ENCODE measurements around the gene LMAN1L. TPM values are rescaled to one million over a fixed set of nuclear protein-coding genes. Genes with fewer than 3 reads are reported as not detected.

The LMAN1L gene
- total and polyA plus RNA-seq, 2 experiments from 2014 or later: not detected

- Histone ChIP-seq H3F3A (ENCODE audit: insufficient read depth) (peaks cover 6% of the 10 kb centered on the region; the same call in 1 of the 2 replicates), H3K79me2 (ENCODE audit: insufficient read depth) (no peaks in the 10 kb centered on the region), H3K27ac (no peak overlapping the region), H3K36me3 (ENCODE audit: low read depth) (no peaks in the 10 kb centered on the region), H3K4me2 (ENCODE audit: unreplicated experiment) (no peak overlapping the region), H4K20me1 (ENCODE audit: insufficient read depth) (no peaks in the 10 kb centered on the region), H3K4me3 (no peak overlapping the region), H3K9ac (no peak overlapping the region), H3K4me1 (ENCODE audit: insufficient read depth) (peaks cover 7% of the 10 kb centered on the region; the same call in 1 of the 2 replicates), H2AFZ (no peak overlapping the region), H3K9me2 (ENCODE audit: insufficient read depth) (no peaks in the 10 kb centered on the region), H3K9me3 (ENCODE audit: low read depth) (no peaks in the 10 kb centered on the region), H3K27me3 (replicated peaks; ENCODE audit: insufficient read depth) (no peaks in the 10 kb centered on the region)
- DNase-seq: no peak
- in situ Hi-C loops (cut with MboI): no loop called here
- TF ChIP-seq EZH2 (IDR thresholded peaks at IDR 0.05; ENCODE audit: insufficient read depth, poor library complexity, severe bottlenecking) (no peak), EZH2phosphoT487 (IDR thresholded peaks at IDR 0.05; ENCODE audit: insufficient read depth, low read depth) (no peak)
- WGBS, 2 experiments (ENCODE audit: low coverage in 1 of 2, low lambda C conversion rate in 2 of 2, missing lambda C conversion rate in 2 of 2): 85 to 92% methylated on average over 9 of the region's 9 CpGs
Measured at GRCh38 chr15:74840851-74841775, 28.5 kb downstream of the LMAN1L start.

- Histone ChIP-seq H3K9ac (peak overlapping the region; percentile 90), H3K27ac (no peak overlapping the region), H3K4me3 (peak overlapping the region; percentile 92), H3K9me2 (ENCODE audit: insufficient read depth) (no peaks in the 10 kb centered on the region), H3K9me3 (ENCODE audit: low read depth) (no peaks in the 10 kb centered on the region), H3K79me2 (ENCODE audit: insufficient read depth) (no peaks in the 10 kb centered on the region), H2AFZ (0 out of 2 replicates have a peak overlapping the region, but pooled peaks have one; percentile 96), H3K36me3 (ENCODE audit: low read depth) (no peaks in the 10 kb centered on the region), H3F3A (ENCODE audit: insufficient read depth) (peaks cover 6% of the 10 kb centered on the region; the same call in 1 of the 2 replicates), H3K4me1 (ENCODE audit: insufficient read depth) (peaks cover 7% of the 10 kb centered on the region; the same call in 1 of the 2 replicates), H3K4me2 (ENCODE audit: unreplicated experiment) (peak overlapping the region; percentile 83), H4K20me1 (ENCODE audit: insufficient read depth) (no peaks in the 10 kb centered on the region), H3K27me3 (replicated peaks; ENCODE audit: insufficient read depth) (no peaks in the 10 kb centered on the region)
- DNase-seq: no peak
- TF ChIP-seq EZH2phosphoT487 (IDR thresholded peaks at IDR 0.05; ENCODE audit: insufficient read depth, low read depth) (no peak), EZH2 (IDR thresholded peaks at IDR 0.05; ENCODE audit: insufficient read depth, poor library complexity, severe bottlenecking) (no peak)
- WGBS, 2 experiments (ENCODE audit: low coverage in 1 of 2, low lambda C conversion rate in 2 of 2, missing lambda C conversion rate in 2 of 2): 70 to 71% methylated on average over 14 of the region's 14 CpGs
- in situ Hi-C loops (cut with MboI): no loop called here
Measured at GRCh38 chr15:74841891-74842373, 29.3 kb downstream of the LMAN1L start.

GRCh38 chr15:74842581-74843444 lies 30.2 kb downstream of the LMAN1L start, which contains the start of gene ULK3:
TSS of gene ULK3 (minus strand) at chr15:74843156. CDS start at chr15:74843105, 51 bp downstream.
- Histone ChIP-seq H3K9me3 (ENCODE audit: low read depth) (no peaks in the 10 kb centered on the region), H3K9ac (peak within 1 kb of the TSS; percentile 90), H3F3A (ENCODE audit: insufficient read depth) (peaks cover 6% of the 10 kb centered on the region; the same call in 1 of the 2 replicates), H3K27ac (peak within 1 kb of the TSS; percentile 69), H3K4me3 (peak within 1 kb of the TSS; percentile 92), H3K79me2 (ENCODE audit: insufficient read depth) (no peaks in the 10 kb centered on the region), H3K4me2 (ENCODE audit: unreplicated experiment) (peak within 1 kb of the TSS; percentile 83), H3K9me2 (ENCODE audit: insufficient read depth) (no peaks in the 10 kb centered on the region), H3K36me3 (ENCODE audit: low read depth) (no peaks in the 10 kb centered on the region), H2AFZ (peak within 1 kb of the TSS; percentile 96), H3K27me3 (replicated peaks; ENCODE audit: insufficient read depth) (no peaks in the 10 kb centered on the region), H4K20me1 (ENCODE audit: insufficient read depth) (no peaks in the 10 kb centered on the region), H3K4me1 (ENCODE audit: insufficient read depth) (peaks cover 7% of the 10 kb centered on the region; the same call in 1 of the 2 replicates)
- TF ChIP-seq EZH2 (IDR thresholded peaks at IDR 0.05; ENCODE audit: insufficient read depth, poor library complexity, severe bottlenecking) (no peak), EZH2phosphoT487 (IDR thresholded peaks at IDR 0.05; ENCODE audit: insufficient read depth, low read depth) (no peak)
- DNase-seq: peak; percentile 95
- in situ Hi-C loops (cut with MboI): no loop called here
- WGBS, 2 experiments (ENCODE audit: low coverage in 1 of 2, low lambda C conversion rate in 2 of 2, missing lambda C conversion rate in 2 of 2): 1% methylated on average over 72 to 77 of the region's 84 CpGs

GRCh38 chr15:74843445-74843828 lies 30.8 kb downstream of the LMAN1L start:
- 22 to 24% methylated on average over 17 to 18 of the region's 18 CpGs for WGBS, 2 experiments (ENCODE audit: low coverage in 1 of 2, low lambda C conversion rate in 2 of 2, missing lambda C conversion rate in 2 of 2)
- in situ Hi-C loops (cut with MboI): no loop called here
- H3K4me2 ChIP-seq (ENCODE audit: unreplicated experiment): peak overlapping the region; percentile 76
- H3K4me3 ChIP-seq: peak overlapping the region; percentile 92
- H3K9me2 ChIP-seq (ENCODE audit: insufficient read depth): no peaks in the 10 kb centered on the region
- no peaks in the 10 kb centered on the region for H3K9me3 ChIP-seq (ENCODE audit: low read depth)
- H3F3A ChIP-seq (ENCODE audit: insufficient read depth): peaks cover 6% of the 10 kb centered on the region; the same call in 1 of the 2 replicates
- H4K20me1 ChIP-seq (ENCODE audit: insufficient read depth): no peaks in the 10 kb centered on the region
- H3K36me3 ChIP-seq (ENCODE audit: low read depth): no peaks in the 10 kb centered on the region
- H3K4me1 ChIP-seq (ENCODE audit: insufficient read depth): peaks cover 7% of the 10 kb centered on the region; the same call in 1 of the 2 replicates
- TF ChIP-seq EZH2 (IDR thresholded peaks at IDR 0.05; ENCODE audit: insufficient read depth, poor library complexity, severe bottlenecking): no peak
- no peak for TF ChIP-seq EZH2phosphoT487 (IDR thresholded peaks at IDR 0.05; ENCODE audit: insufficient read depth, low read depth)
- H3K27me3 ChIP-seq (replicated peaks; ENCODE audit: insufficient read depth): no peaks in the 10 kb centered on the region
- H3K9ac ChIP-seq: peak overlapping the region; percentile 90
- H3K27ac ChIP-seq: peak overlapping the region; percentile 69
- no peak for DNase-seq
- H2AFZ ChIP-seq: peak overlapping the region; percentile 89
- no peaks in the 10 kb centered on the region for H3K79me2 ChIP-seq (ENCODE audit: insufficient read depth)

All from GM23248 (cell line).